Coronary artery (tissue), 2 donors: Measurements from ENCODE around the gene CRIP3.

Source experiments
- DNase-seq: peaks from one replicate; pipeline ENCODE4 v3.0.0-alpha.2; 2017; ENCODE audit warnings: low spot score
- H3K27ac ChIP-seq, 2 donors: fragments of 200-600 bp; sonication (generic); one replicate each; pipeline ENCODE4 v1.5.1; 2016 to 2019
- H3K4me3 ChIP-seq: fragments of 200-600 bp; sonication (generic); 2 replicates; pipeline ENCODE4 v1.5.1; 2016; ENCODE audit warnings: mild to moderate bottlenecking, moderate library complexity
- CTCF ChIP-seq: fragments of 200-600 bp; sonication (generic); IDR thresholded peaks from one replicate; pipeline ENCODE4 v1.5.1; 2019; ENCODE audit warnings: antibody characterized with exemption

Gene CRIP3

GRCh38 chr6:43318011-43318410 lies 9.4 kb upstream of the CRIP3 start:
- TF ChIP-seq CTCF, result no peak
- DNase-seq, result no peak
- Histone ChIP-seq H3K27ac (no peak overlapping the region), H3K4me3 (no peak overlapping the region)

GRCh38 chr6:43313813-43314212 lies 5.2 kb upstream of the CRIP3 start:
- Histone ChIP-seq H3K27ac (no peak overlapping the region), H3K4me3 (no peak overlapping the region)
- no peak for TF ChIP-seq CTCF
- DNase-seq, result no peak

GRCh38 chr6:43311666-43312065 lies 3.0 kb upstream of the CRIP3 start:
- H3K27ac ChIP-seq, result no peak overlapping the region
- DNase-seq, result no peak
- no peak overlapping the region for H3K4me3 ChIP-seq
- no peak for TF ChIP-seq CTCF

- no peak for DNase-seq
- Histone ChIP-seq H3K27ac (no peak overlapping the region), H3K4me3 (no peak overlapping the region)
- no peak for TF ChIP-seq CTCF
Observed at GRCh38 chr6:43310624-43311023, 2.0 kb upstream of the CRIP3 start.

GRCh38 chr6:43310134-43310533 lies 1.5 kb upstream of the CRIP3 start:
- Histone ChIP-seq H3K27ac (no peak overlapping the region), H3K4me3 (no peak overlapping the region)
- TF ChIP-seq CTCF, result no peak
- DNase-seq, result no peak

- H3K4me3 ChIP-seq, result peak overlapping the region; percentile 67
- no peak overlapping the region for H3K27ac ChIP-seq
- no peak for TF ChIP-seq CTCF
- DNase-seq, result no peak
Observed at GRCh38 chr6:43308990-43309477, 408 bp upstream of the CRIP3 start.

- DNase-seq, result no peak
- no peak overlapping the region for H3K27ac ChIP-seq
- H3K4me3 ChIP-seq, result no peak overlapping the region
- TF ChIP-seq CTCF, result no peak
Observed at GRCh38 chr6:43307451-43308100, 1.1 kb downstream of the CRIP3 start.
